Measurements from ENCODE around the gene RTN4R. TPM values are rescaled to one million over a fixed set of nuclear protein-coding genes. Genes with fewer than 3 reads are reported as not detected.

Gene RTN4R
- total and polyA plus RNA-seq, 2 of the 13 experiments (the other 11 are each of a cell fraction or from before 2014, with no cell fraction given) = 0.22 to 0.77 TPM

GRCh38 chr22:20192293-20192971 lies 75.7 kb downstream of the RTN4R start:
- no peak for TF ChIP-seq PRDM4 (CRISPR knock-in tag; IDR thresholded peaks at IDR 0.05; ENCODE audit: borderline replicate concordance)
- no peak for TF ChIP-seq DBP (CRISPR knock-in tag; IDR thresholded peaks at IDR 0.05; ENCODE audit: not compliant biosample characterization)
- TF ChIP-seq ZBTB8A (CRISPR knock-in tag; IDR thresholded peaks at IDR 0.05; ENCODE audit: borderline replicate concordance, low read depth) = no peak
- TF ChIP-seq ZNF773 (CRISPR knock-in tag; IDR thresholded peaks at IDR 0.05; ENCODE audit: borderline replicate concordance) = no peak
- TF ChIP-seq ZNF597 (CRISPR knock-in tag; IDR thresholded peaks at IDR 0.05) = no peak
- no peak for TF ChIP-seq ZNF761 (CRISPR knock-in tag; conservative IDR thresholded peaks at IDR 0.05)
- no peak for TF ChIP-seq ZNF644 (CRISPR knock-in tag; IDR thresholded peaks at IDR 0.05; ENCODE audit: low read depth)
- no peak for TF ChIP-seq NRL (CRISPR knock-in tag; IDR thresholded peaks at IDR 0.05; ENCODE audit: borderline replicate concordance)
- TF ChIP-seq POGZ (CRISPR knock-in tag; IDR thresholded peaks at IDR 0.05) = no peak
- no peak for TF ChIP-seq ZNF441 (CRISPR knock-in tag; IDR thresholded peaks at IDR 0.05; ENCODE audit: borderline replicate concordance)
- TF ChIP-seq PAX8 (CRISPR knock-in tag; IDR thresholded peaks at IDR 0.05; ENCODE audit: borderline replicate concordance) = no peak
- TF ChIP-seq ZNF276 (CRISPR knock-in tag; IDR thresholded peaks at IDR 0.05; ENCODE audit: low read depth) = no peak
- TF ChIP-seq ZNF383 (CRISPR knock-in tag; IDR thresholded peaks at IDR 0.05; ENCODE audit: borderline replicate concordance) = no peak
- TF ChIP-seq GATAD1 (CRISPR knock-in tag; IDR thresholded peaks at IDR 0.05) = no peak
- ChIA-PET CTCF (ENCODE audit: low intra/inter-chr PET ratio, low total read pairs) (no interaction called here), POLR2A (no interaction called here)
- no peak for ATAC-seq
- DNase-seq (ENCODE audit: low spot score) = no peak
- in situ Hi-C loops (cut with HindIII; ENCODE audit: extremely low pct_ligation_motif_present, low pct_unique_long_range_greater_than_20kb) (no loop called here), intact Hi-C loops (cut with micrococcal nuclease; ENCODE audit: unreplicated experiment) (no loop called here)
- H3K27me3 ChIP-seq (ENCODE audit: control insufficient read depth in 1 of 2, insufficient read depth in 2 of 2, low read length in 2 of 2) = peaks cover 20 to 67% of the 10 kb centered on the region in 2 experiments; a peak in 3 of 5 replicates
- H3K4me2 ChIP-seq (ENCODE audit: low read depth, low read length) = no peak overlapping the region
- no peak overlapping the region for H2AFZ ChIP-seq (ENCODE audit: low read length)
- FAIRE-seq = no peak
- H3K36me3 ChIP-seq (replicated peaks in 1 of 2; ENCODE audit: control insufficient read depth in 1 of 2, insufficient read depth in 2 of 2, low read length in 2 of 2) = no peaks in the 10 kb centered on the region
- no peaks in the 10 kb centered on the region for H3K79me2 ChIP-seq (ENCODE audit: insufficient read depth, low read length)
- 11% methylated on average over 5 of the region's 10 CpGs for WGBS (ENCODE audit: low lambda C conversion rate)
- no peaks in the 10 kb centered on the region for H4K20me1 ChIP-seq (ENCODE audit: insufficient read depth, low read length)
- no peak overlapping the region for H3K4me3 ChIP-seq (replicated peaks in 1 of 3; ENCODE audit: insufficient read depth in 1 of 3, low read depth in 2 of 3, low read length in 3 of 3)
- H3K9me3 ChIP-seq (ENCODE audit: low read length) = no peaks in the 10 kb centered on the region
- BruUV-seq (replicated peaks) = no TSS peak
- no peaks in the 10 kb centered on the region for H3K4me1 ChIP-seq (ENCODE audit: insufficient read depth, low read length)
- H3K9ac ChIP-seq (ENCODE audit: insufficient read depth, low read depth, low read length) = no peak overlapping the region
- H3K27ac ChIP-seq (ENCODE audit: extremely low read length, insufficient read depth, low read length) = no peak overlapping the region

Data from HepG2 (cell line).